ENCODE measurements around the gene NRDC. TPM values are rescaled to one million over a fixed set of nuclear protein-coding genes. Genes with fewer than 3 reads are reported as not detected.

The NRDC gene
- total RNA-seq, 1 donor from 2014 or later = 127 TPM

DNA sequence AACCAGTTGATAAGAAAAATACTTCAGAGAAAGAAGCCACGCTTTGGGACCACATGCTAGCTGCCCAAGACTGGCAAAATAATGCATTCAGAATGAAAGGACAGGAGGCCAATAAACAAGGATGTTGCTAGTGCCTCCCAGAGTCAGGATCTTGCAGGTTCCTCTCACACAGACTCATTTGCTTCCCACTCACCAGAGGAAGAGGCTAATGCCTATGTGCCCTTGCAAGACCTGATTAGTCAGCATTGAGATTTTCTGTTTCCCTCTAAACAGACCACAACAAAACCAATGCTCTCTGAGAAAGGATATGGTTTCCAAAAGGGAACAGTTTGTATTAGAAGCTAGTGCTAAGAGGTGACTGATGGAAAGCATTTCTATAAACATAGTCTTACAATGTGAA lies 85.7 kb downstream of the NRDC start:
- H3K4me3 Mint-ChIP-seq (ENCODE audit: unreplicated experiment) = no peak overlapping the region
- no peaks in the 10 kb centered on the region for H3K4me1 Mint-ChIP-seq (ENCODE audit: low read depth, unreplicated experiment)
- TF ChIP-seq, protein P1, sequence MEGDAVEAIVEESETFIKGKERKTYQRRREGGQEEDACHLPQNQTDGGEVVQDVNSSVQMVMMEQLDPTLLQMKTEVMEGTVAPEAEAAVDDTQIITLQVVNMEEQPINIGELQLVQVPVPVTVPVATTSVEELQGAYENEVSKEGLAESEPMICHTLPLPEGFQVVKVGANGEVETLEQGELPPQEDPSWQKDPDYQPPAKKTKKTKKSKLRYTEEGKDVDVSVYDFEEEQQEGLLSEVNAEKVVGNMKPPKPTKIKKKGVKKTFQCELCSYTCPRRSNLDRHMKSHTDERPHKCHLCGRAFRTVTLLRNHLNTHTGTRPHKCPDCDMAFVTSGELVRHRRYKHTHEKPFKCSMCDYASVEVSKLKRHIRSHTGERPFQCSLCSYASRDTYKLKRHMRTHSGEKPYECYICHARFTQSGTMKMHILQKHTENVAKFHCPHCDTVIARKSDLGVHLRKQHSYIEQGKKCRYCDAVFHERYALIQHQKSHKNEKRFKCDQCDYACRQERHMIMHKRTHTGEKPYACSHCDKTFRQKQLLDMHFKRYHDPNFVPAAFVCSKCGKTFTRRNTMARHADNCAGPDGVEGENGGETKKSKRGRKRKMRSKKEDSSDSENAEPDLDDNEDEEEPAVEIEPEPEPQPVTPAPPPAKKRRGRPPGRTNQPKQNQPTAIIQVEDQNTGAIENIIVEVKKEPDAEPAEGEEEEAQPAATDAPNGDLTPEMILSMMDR (IDR thresholded peaks at IDR 0.05; ENCODE audit: partially characterized antibody, unreplicated experiment) = no peak
- peaks cover 3% of the 10 kb centered on the region for H3K27me3 Mint-ChIP-seq (ENCODE audit: unreplicated experiment)
- H3K27ac Mint-ChIP-seq (ENCODE audit: unreplicated experiment) = no peak overlapping the region
- no peak for DNase-seq
- no peaks in the 10 kb centered on the region for H3K9me3 Mint-ChIP-seq (ENCODE audit: unreplicated experiment)
- peaks cover 5% of the 10 kb centered on the region for H3K36me3 Mint-ChIP-seq (ENCODE audit: unreplicated experiment)

DNA sequence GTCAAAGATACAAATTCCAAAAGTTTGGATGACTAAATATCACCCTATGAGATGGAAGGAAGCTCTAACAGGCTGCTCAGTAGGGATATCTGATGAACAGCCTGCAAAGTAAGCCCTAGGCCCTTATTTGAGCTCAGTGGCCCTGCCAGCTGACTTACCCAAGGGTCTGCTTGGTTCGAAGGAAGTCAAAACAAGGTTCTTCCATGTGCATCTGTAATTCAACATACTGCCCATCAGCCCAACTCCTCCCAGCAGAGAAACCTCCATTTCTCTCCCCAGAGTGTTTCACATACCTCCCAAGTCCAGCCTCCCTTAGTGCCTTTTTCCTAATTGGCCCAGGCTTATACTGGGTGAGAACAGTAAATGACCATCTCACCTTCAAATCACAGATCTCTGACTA lies 86.6 kb downstream of the NRDC start:
- Mint-ChIP-seq H3K4me3 (ENCODE audit: unreplicated experiment) (no peak overlapping the region), H3K27ac (ENCODE audit: unreplicated experiment) (no peak overlapping the region), H3K4me1 (ENCODE audit: low read depth, unreplicated experiment) (no peaks in the 10 kb centered on the region), H3K36me3 (ENCODE audit: unreplicated experiment) (peaks cover 5% of the 10 kb centered on the region), H3K9me3 (ENCODE audit: unreplicated experiment) (no peaks in the 10 kb centered on the region), H3K27me3 (ENCODE audit: unreplicated experiment) (peaks cover 3% of the 10 kb centered on the region)
- TF ChIP-seq, protein P1 (IDR thresholded peaks at IDR 0.05; ENCODE audit: partially characterized antibody, unreplicated experiment) = no peak
- no peak for DNase-seq

DNA sequence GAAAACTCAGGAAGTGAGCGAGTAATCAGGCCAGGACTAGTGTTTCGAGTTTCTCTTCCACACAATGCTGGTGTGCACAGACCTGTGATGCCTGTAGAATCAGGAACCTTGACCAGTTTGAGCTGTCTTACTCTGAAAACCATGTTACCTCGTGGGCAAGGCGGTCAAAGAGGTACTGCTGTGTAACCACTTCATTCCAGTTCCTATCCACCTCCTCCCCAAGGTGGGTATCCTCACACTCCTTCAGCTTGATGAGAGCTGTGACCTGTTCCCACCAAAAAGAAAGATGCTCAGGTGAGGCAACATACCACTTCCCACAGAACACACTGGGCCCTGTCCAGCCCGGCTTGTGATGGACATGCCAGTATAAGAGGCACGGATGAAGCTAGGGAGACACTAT lies 88.1 kb downstream of the NRDC start:
- DNase-seq = no peak
- Mint-ChIP-seq H3K27me3 (ENCODE audit: unreplicated experiment) (peaks cover 3% of the 10 kb centered on the region), H3K9me3 (ENCODE audit: unreplicated experiment) (no peaks in the 10 kb centered on the region), H3K36me3 (ENCODE audit: unreplicated experiment) (peaks cover 5% of the 10 kb centered on the region), H3K4me3 (ENCODE audit: unreplicated experiment) (no peak overlapping the region), H3K27ac (ENCODE audit: unreplicated experiment) (no peak overlapping the region), H3K4me1 (ENCODE audit: low read depth, unreplicated experiment) (no peaks in the 10 kb centered on the region)
- TF ChIP-seq, protein P1 (IDR thresholded peaks at IDR 0.05; ENCODE audit: partially characterized antibody, unreplicated experiment) = no peak

DNA sequence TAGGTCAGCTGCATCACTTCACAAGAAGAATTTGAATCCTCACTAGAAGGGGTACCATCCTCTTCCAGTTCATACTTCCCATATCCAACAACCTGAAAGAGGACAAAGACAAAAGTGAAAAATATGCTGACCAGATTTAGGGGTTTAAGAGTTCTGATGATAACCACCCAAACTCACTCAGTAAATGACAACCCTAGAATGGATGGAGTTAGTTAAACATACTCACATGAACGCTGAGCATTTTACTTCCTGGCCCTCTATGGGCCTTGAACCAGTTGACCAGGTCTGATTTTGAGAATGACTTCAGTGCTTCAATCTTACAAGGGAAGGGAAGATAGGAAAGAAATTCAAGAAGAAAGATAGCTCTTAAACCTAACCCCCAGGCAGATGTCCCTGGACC lies 89.2 kb downstream of the NRDC start:
- no peaks in the 10 kb centered on the region for H3K4me1 Mint-ChIP-seq (ENCODE audit: low read depth, unreplicated experiment)

DNA sequence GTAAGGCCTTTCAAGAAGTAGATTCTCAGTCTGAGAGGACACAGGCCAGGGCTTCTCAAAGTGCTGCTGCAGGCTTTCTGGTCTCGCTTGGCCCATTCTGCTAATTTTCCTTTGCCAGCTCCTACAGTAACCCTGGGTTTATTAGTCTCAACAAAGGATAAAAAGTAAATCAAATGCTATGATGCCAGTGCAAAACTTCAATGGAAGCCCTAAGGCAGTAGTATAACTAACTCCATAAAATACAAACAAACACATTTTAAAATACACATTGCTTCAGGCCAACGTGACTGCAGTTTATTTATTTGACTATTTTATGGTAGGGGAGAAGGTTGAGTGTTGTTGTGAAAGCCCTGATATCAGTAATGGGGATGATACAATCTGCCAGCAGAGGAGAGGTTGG lies 89.6 kb downstream of the NRDC start:
- H3K4me3 Mint-ChIP-seq (ENCODE audit: unreplicated experiment) = no peak overlapping the region
- no peak for DNase-seq
- TF ChIP-seq, protein P1 (IDR thresholded peaks at IDR 0.05; ENCODE audit: partially characterized antibody, unreplicated experiment) = no peak
- H3K4me1 Mint-ChIP-seq (ENCODE audit: low read depth, unreplicated experiment) = no peaks in the 10 kb centered on the region
- no peak overlapping the region for H3K27ac Mint-ChIP-seq (ENCODE audit: unreplicated experiment)
- H3K9me3 Mint-ChIP-seq (ENCODE audit: unreplicated experiment) = no peaks in the 10 kb centered on the region
- peaks cover 5% of the 10 kb centered on the region for H3K27me3 Mint-ChIP-seq (ENCODE audit: unreplicated experiment)
- H3K36me3 Mint-ChIP-seq (ENCODE audit: unreplicated experiment) = peaks cover 5% of the 10 kb centered on the region

More for the DNA sequence above, 89.2 kb downstream of the NRDC start:
- Mint-ChIP-seq H3K4me3 (ENCODE audit: unreplicated experiment) (no peak overlapping the region), H3K9me3 (ENCODE audit: unreplicated experiment) (no peaks in the 10 kb centered on the region), H3K27ac (ENCODE audit: unreplicated experiment) (no peak overlapping the region), H3K27me3 (ENCODE audit: unreplicated experiment) (peaks cover 5% of the 10 kb centered on the region), H3K36me3 (ENCODE audit: unreplicated experiment) (peaks cover 5% of the 10 kb centered on the region)
- no peak for DNase-seq
- TF ChIP-seq, protein P1 (IDR thresholded peaks at IDR 0.05; ENCODE audit: partially characterized antibody, unreplicated experiment) = no peak
